Testis (tissue), 2 donors: ENCODE data around the gene ITM2A.

Source experiments
- POLR2A ChIP-seq: fragments of 450-650 bp; IDR thresholded peaks from one replicate; pipeline ENCODE4 v1.6.1; 2017; ENCODE audit warnings: antibody characterized with exemption, mild to moderate bottlenecking, moderate library complexity
- TF ChIP-seq, protein P1 (sequence below), 3 experiments: fragments of 450-650 bp in 2 of 3; fragments of 200-600 bp in 1 of 3; sonication (generic) in 1 of 3; IDR thresholded peaks; one replicate each; pipeline ENCODE4 v1.5.1; 2016 to 2019; ENCODE audit warnings: antibody characterized with exemption in 3 of 3, mild to moderate bottlenecking in 2 of 3, moderate library complexity in 1 of 3

DNA sequence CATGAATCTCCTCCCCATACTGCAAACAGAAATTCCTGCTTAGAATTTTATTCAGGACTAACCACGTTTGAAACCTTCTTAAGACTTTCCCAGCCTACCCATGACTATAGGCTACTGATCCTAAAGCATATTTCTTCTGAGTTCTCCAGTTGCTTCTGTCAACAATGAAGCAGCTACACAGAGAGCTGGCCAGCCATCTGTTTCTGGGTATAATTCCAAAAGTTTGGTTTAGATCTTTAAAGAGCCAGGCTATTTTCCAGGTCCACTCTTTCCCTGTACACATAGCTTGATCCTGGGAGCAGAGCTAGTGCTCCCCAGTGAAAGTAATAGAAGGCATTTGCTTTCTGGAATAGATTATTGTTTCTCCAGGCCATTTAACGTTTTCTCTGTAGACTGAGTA lies 4.0 kb upstream of the ITM2A start:
- TF ChIP-seq POLR2A = no peak
- TF ChIP-seq, protein P1, sequence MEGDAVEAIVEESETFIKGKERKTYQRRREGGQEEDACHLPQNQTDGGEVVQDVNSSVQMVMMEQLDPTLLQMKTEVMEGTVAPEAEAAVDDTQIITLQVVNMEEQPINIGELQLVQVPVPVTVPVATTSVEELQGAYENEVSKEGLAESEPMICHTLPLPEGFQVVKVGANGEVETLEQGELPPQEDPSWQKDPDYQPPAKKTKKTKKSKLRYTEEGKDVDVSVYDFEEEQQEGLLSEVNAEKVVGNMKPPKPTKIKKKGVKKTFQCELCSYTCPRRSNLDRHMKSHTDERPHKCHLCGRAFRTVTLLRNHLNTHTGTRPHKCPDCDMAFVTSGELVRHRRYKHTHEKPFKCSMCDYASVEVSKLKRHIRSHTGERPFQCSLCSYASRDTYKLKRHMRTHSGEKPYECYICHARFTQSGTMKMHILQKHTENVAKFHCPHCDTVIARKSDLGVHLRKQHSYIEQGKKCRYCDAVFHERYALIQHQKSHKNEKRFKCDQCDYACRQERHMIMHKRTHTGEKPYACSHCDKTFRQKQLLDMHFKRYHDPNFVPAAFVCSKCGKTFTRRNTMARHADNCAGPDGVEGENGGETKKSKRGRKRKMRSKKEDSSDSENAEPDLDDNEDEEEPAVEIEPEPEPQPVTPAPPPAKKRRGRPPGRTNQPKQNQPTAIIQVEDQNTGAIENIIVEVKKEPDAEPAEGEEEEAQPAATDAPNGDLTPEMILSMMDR (IDR thresholded peaks at IDR 0.05) = no peak
